GM10266 (cell line): Measurements from ENCODE around the gene CEMP1.

Experiments used
- DNase-seq: peaks from one replicate; pipeline ENCODE4 v3.0.0; 2012; ENCODE audit errors: extremely low spot score
- CTCF ChIP-seq: IDR thresholded peaks from 2 replicates; pipeline ENCODE4 v1.5.1; 2012; ENCODE audit warnings: mild to moderate bottlenecking, low read depth; ENCODE audit not compliant: control insufficient read depth, insufficient read depth; ENCODE audit errors: missing control alignments

The CEMP1 gene

GRCh38 chr16:2486645-2487516 lies 44.3 kb downstream of the CEMP1 start:
- TF ChIP-seq CTCF = peak; percentile 78
- peak; percentile 86 for DNase-seq

- TF ChIP-seq CTCF = no peak
- no peak for DNase-seq
Observed at GRCh38 chr16:2485811-2486507, 45.2 kb downstream of the CEMP1 start.

GRCh38 chr16:2484898-2485508 lies 46.2 kb downstream of the CEMP1 start:
- no peak for DNase-seq
- TF ChIP-seq CTCF = no peak

GRCh38 chr16:2483939-2484897 lies 47.0 kb downstream of the CEMP1 start:
- no peak for DNase-seq
- TF ChIP-seq CTCF = no peak

- no peak for TF ChIP-seq CTCF
Observed at GRCh38 chr16:2482708-2483534, 48.3 kb downstream of the CEMP1 start.

GRCh38 chr16:2482249-2482648 lies 49.0 kb downstream of the CEMP1 start:
- no peak for TF ChIP-seq CTCF
- no peak for DNase-seq

More at GRCh38 chr16:2482708-2483534, 48.3 kb downstream of the CEMP1 start:
- DNase-seq = no peak
